GM15510 (cell line): ENCODE measurements around the gene FAM118A.

ENCODE experiments used
- POLR2A ChIP-seq: IDR thresholded peaks from 3 replicates; pipeline ENCODE4 v1.6.1; 2011; ENCODE audit warnings: borderline replicate concordance; ENCODE audit not compliant: insufficient read length; ENCODE audit errors: extremely low read depth

Gene FAM118A

DNA sequence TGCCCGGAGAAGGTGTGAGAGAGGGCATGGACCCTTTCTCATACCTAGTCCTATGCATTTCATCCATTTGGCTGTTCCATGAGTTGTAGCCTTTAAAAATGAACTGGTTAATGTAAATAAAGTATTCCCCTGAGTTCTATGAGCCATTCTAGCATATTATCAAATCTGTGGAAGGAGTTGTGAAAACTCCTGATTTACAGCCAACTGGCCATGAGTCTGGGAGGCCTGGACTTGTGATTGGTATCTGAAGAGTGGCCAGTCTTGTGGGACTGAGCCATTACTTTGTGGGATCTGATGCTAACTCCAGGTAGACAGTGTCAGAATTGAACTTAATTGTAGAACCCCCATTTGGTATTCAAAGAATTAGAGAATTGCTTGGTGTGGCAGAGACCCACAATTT lies 48.4 kb downstream of the FAM118A start:
- TF ChIP-seq POLR2A, result no peak

DNA sequence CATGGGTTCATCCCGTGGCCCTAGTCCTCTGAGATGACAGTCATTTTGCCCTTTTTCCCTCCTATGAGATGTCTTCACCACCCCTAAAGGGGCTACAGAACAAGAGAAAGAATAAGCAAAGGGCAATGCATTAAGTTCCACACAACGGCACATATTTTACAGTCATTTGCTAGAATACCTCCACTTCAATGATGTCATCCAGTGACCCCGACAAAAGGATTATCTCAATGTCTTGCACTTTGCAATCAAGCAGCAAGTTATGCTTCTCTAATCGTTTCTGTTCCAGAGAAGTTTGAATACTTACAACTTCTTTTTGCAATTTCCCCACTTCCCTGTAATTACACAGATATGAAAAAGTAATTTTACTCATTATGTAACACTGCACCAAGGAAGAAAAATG lies 49.9 kb downstream of the FAM118A start:
- no peak for TF ChIP-seq POLR2A

DNA sequence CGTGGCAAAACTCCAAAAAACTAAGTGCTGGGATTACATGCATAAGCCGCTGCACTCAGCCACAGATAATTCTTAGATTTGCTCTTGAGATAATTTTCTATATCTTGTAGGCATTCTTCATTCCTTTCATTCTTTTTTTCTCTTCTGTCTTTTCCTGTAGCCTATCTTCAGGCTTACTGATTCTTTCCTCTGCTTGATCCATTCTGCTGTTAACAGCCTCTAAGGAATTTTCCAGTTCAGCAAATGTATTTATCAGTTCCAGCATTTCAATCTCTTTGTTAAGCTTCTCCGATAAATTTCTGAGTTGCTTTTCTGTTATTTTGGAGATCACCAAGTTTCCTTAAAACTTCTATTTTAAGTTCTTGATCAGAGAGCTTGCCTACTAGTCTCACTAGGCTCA lies 57.0 kb downstream of the FAM118A start:
- no peak for TF ChIP-seq POLR2A

DNA sequence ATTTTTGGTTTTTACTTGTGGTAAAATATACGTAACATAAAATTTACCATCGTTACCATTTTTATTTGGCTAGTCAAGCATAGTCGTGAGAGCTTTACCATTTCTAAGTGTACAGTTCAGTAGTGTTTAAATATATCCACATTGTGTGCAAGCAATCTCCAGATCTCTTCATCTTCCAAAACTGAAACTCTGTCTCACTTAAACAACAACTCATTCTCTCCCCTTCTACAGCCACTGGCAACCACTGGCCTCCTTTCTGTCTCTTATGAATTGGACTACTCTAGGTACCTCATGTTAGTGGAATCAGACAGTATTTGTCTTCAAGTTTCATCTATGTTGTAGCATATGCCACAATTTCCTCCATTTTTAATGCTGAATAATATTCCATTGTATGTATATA lies 66.3 kb downstream of the FAM118A start:
- TF ChIP-seq POLR2A, result no peak

DNA sequence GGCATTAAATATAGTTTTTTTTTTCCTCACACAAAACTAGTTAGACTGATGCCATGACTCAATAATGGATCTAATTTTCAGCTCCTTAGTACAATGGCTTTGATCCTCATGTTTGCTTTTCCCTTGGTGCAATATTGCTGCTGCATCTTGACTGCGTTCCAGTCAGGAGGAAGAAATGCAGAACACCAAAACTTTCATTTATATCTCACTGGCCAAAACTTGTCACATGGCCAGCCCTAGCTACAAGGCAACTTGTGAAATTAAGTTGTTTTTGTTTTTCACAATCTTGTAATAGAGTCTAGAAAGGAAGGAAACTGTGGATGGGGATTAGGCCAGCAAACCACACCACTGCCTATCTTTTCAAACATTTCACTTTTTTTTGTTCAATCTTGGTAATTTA lies 67.0 kb downstream of the FAM118A start:
- TF ChIP-seq POLR2A, result no peak

DNA sequence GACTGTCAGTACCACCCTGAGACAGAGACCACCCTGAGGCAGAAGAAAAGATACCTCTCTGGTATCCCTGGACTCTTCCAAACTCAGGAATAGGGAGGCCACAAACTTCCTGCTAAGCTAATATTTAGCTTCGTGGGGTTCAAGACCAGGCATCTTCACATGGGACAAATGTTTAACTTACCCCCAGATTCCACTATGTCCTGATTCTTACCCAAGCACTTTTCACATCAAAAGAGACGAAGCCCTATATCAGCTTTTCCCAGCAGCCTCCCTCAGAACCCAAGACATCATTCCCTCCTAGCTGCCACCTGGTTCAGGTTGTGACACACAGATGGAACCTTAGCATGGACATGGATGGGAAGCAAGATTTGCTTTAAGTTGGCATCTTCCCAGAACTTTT lies 71.6 kb downstream of the FAM118A start:
- TF ChIP-seq POLR2A, result no peak

DNA sequence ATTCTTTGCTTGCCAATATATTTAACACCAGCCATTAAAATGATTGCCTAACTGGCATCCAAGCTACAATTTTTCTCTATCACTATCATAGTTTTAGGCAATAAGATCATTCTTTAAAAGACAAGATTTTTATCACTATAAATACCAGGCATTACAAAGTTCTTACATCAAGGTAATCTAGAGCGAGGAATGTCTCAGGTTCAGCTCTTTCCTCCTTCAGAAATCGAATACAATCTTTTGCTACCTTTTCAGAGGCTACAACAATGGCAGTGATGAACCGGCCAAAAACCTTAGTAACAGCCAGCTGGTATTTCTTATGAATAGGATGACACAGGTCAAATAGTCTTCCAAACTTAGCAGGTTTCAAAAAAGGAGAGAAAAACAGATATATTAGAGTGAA lies 79.8 kb downstream of the FAM118A start:
- TF ChIP-seq POLR2A, result no peak
